Kidney epithelial cell (primary cell): ENCODE results near the gene IRAK2. TPM values are rescaled to one million over a fixed set of nuclear protein-coding genes. Genes with fewer than 3 reads are reported as not detected.
A peak's percentile ranks its signal among the peaks of the same experiment; 100 is the strongest.
"Not testable (repeated sequence)": the region's sequence is repeated elsewhere in the genome, so short reads cannot be mapped to it uniquely, and the experiment has no call there.

ENCODE experiments used
- DNase-seq: peaks from one replicate; pipeline ENCODE4 v3.0.0-alpha.2; 2010; ENCODE audit warnings: low read depth
- H3K27me3 ChIP-seq: 2 replicates; pipeline ENCODE4 v1.6.0; 2011; ENCODE audit warnings: low read length; ENCODE audit not compliant: control insufficient read depth, insufficient read depth
- H3K36me3 ChIP-seq: 2 replicates; pipeline ENCODE4 v1.5.1; 2011; ENCODE audit warnings: low read length; ENCODE audit not compliant: control insufficient read depth, insufficient read depth
- H3K4me3 ChIP-seq: 2 replicates; pipeline ENCODE4 v1.5.1; 2011; ENCODE audit warnings: low read depth, mild to moderate bottlenecking, control low read depth, low read length
- CTCF ChIP-seq: IDR thresholded peaks from 2 replicates; pipeline ENCODE4 v1.5.1; 2011; ENCODE audit warnings: mild to moderate bottlenecking, moderate library complexity, low read length, control low read depth, inconsistent platforms; ENCODE audit not compliant: insufficient read depth, poor library complexity, severe bottlenecking
- total RNA-seq: library from RNA; depleted of rRNA; stranded (reverse); fragments of >200 nt; gene quantifications from 2 replicates; pipeline ENCODE4 v1.2.3, GENCODE V29; 2015

IRAK2 gene
- total RNA-seq, 1 donor from 2014 or later = 65.5 TPM

GRCh38 chr3:10162185-10162584, 2.5 kb upstream of the IRAK2 start:
- Histone ChIP-seq H3K36me3 (no peaks in the 10 kb centered on the region), H3K27me3 (no peaks in the 10 kb centered on the region), H3K4me3 (no peak overlapping the region)
- DNase-seq = no peak
- no peak for TF ChIP-seq CTCF

- not testable (repeated sequence) for H3K27me3 ChIP-seq, H3K36me3 ChIP-seq, DNase-seq
- peak overlapping the region; percentile 99 for H3K4me3 ChIP-seq
Observed at GRCh38 chr3:10164201-10164545, 546 bp upstream of the IRAK2 start.

GRCh38 chr3:10166213-10166604, 1.5 kb downstream of the IRAK2 start:
- H3K36me3 ChIP-seq = peaks cover 2% of the 10 kb centered on the region
- no peak for TF ChIP-seq CTCF
- H3K4me3 ChIP-seq = no peak overlapping the region
- no peak for DNase-seq
- H3K27me3 ChIP-seq = no peaks in the 10 kb centered on the region

- H3K27me3 ChIP-seq = no peaks in the 10 kb centered on the region
- no peak for TF ChIP-seq CTCF
- peaks cover 2% of the 10 kb centered on the region for H3K36me3 ChIP-seq
- DNase-seq = no peak
- no peak overlapping the region for H3K4me3 ChIP-seq
Observed at GRCh38 chr3:10169000-10169496, 4.3 kb downstream of the IRAK2 start.

GRCh38 chr3:10170915-10171478, 6.3 kb downstream of the IRAK2 start:
- peaks cover 2% of the 10 kb centered on the region for H3K36me3 ChIP-seq
- no peak overlapping the region for H3K4me3 ChIP-seq
- H3K27me3 ChIP-seq = no peaks in the 10 kb centered on the region
- no peak for TF ChIP-seq CTCF
- no peak for DNase-seq

- no peak overlapping the region for H3K4me3 ChIP-seq
- peaks cover 2% of the 10 kb centered on the region for H3K36me3 ChIP-seq
- no peak for TF ChIP-seq CTCF
- no peak for DNase-seq
- no peaks in the 10 kb centered on the region for H3K27me3 ChIP-seq
Observed at GRCh38 chr3:10173095-10173925, 8.6 kb downstream of the IRAK2 start.
